ENCODE measurements around the gene GPX6.

DNA sequence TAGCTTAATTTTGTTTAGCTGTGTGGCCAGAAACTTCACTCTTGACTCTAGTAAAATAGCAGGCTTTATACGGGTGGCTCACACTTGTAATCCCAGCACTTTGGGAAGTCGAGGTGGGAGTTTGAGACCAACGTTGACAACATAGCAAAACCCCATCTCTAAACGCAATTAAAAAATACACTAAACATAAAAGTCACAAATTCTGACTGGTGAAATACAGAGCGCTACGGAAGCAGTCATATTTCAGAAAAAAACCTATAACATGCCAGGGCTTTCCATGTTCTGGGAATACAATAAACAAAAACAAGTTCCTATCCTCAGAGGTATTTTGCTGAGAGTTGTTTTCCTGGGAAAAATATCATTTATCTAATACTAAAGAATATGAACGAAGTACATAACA, 47.5 kb downstream of the GPX6 start:
- TF ChIP-seq, protein P1, sequence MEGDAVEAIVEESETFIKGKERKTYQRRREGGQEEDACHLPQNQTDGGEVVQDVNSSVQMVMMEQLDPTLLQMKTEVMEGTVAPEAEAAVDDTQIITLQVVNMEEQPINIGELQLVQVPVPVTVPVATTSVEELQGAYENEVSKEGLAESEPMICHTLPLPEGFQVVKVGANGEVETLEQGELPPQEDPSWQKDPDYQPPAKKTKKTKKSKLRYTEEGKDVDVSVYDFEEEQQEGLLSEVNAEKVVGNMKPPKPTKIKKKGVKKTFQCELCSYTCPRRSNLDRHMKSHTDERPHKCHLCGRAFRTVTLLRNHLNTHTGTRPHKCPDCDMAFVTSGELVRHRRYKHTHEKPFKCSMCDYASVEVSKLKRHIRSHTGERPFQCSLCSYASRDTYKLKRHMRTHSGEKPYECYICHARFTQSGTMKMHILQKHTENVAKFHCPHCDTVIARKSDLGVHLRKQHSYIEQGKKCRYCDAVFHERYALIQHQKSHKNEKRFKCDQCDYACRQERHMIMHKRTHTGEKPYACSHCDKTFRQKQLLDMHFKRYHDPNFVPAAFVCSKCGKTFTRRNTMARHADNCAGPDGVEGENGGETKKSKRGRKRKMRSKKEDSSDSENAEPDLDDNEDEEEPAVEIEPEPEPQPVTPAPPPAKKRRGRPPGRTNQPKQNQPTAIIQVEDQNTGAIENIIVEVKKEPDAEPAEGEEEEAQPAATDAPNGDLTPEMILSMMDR (IDR thresholded peaks at IDR 0.05) = no peak
- TF ChIP-seq POLR2A (IDR thresholded peaks at IDR 0.05) = no peak
